Stimulated activated CD8-positive, alpha-beta memory T cell treated with anti-CD3 and anti-CD28 coated beads, Interleukin-2, amount 100 ng/mL, for 1 hour (primary cell): ENCODE results near the gene POU3F2.

ENCODE experiments used
- DNase-seq, 2 donors: peaks; one replicate each; pipeline ENCODE4 v3.0.0-alpha.2; 2020; ENCODE audit warnings: low read depth in 2 of 2

POU3F2 gene

GRCh38 chr6:98844244-98845210 is 10.2 kb downstream of the POU3F2 start:
- no peak for DNase-seq

- DNase-seq = peak in 1 of 2 donors; percentile 34
These were observed 11.0 kb downstream of the POU3F2 start for GRCh38 chr6:98845211-98846020.

GRCh38 chr6:98846021-98846380 is 11.6 kb downstream of the POU3F2 start:
- DNase-seq = no peak

GRCh38 chr6:98847416-98847778 is 13.0 kb downstream of the POU3F2 start:
- DNase-seq = no peak

- DNase-seq = no peak
These were observed 13.6 kb downstream of the POU3F2 start for GRCh38 chr6:98847779-98848538.

GRCh38 chr6:98848539-98849242 is 14.3 kb downstream of the POU3F2 start:
- DNase-seq = no peak

GRCh38 chr6:98864497-98864896 is 30.1 kb downstream of the POU3F2 start:
- no peak for DNase-seq

GRCh38 chr6:98871057-98871456 is 36.7 kb downstream of the POU3F2 start:
- no peak for DNase-seq

GRCh38 chr6:98871821-98872220 is 37.4 kb downstream of the POU3F2 start:
- DNase-seq = no peak

- DNase-seq = no peak
These were observed 41.0 kb downstream of the POU3F2 start for GRCh38 chr6:98875375-98875774.

GRCh38 chr6:98877250-98877649 is 42.9 kb downstream of the POU3F2 start:
- no peak for DNase-seq

- no peak for DNase-seq
These were observed 46.1 kb downstream of the POU3F2 start for GRCh38 chr6:98880486-98880885.

GRCh38 chr6:98885330-98885729 is 51.0 kb downstream of the POU3F2 start:
- no peak for DNase-seq

- no peak for DNase-seq
These were observed 53.3 kb downstream of the POU3F2 start for GRCh38 chr6:98887650-98888049.
